H9 (cell line): ENCODE results near the gene PRPSAP2. TPM values are rescaled to one million over a fixed set of nuclear protein-coding genes. Genes with fewer than 3 reads are reported as not detected.
"Not testable (repeated sequence)": the region's sequence is repeated elsewhere in the genome, so short reads cannot be mapped to it uniquely, and the experiment has no call there.

Source experiments
- DNase-seq: peaks from one replicate; pipeline ENCODE4 v3.0.0-alpha.2; 2017
- H2AFZ ChIP-seq: one replicate; pipeline ENCODE4 v1.6.1; 2013; ENCODE audit warnings: mild to moderate bottlenecking, low read length, control low read depth, moderate library complexity
- H2AK5ac ChIP-seq: 2 replicates; pipeline ENCODE4 v1.6.1; 2013; ENCODE audit warnings: low read length, control low read depth, mixed read lengths; ENCODE audit not compliant: insufficient read length
- H2BK120ac ChIP-seq: one replicate; pipeline ENCODE4 v1.6.1; 2013; ENCODE audit warnings: low read depth, mild to moderate bottlenecking, low read length, control low read depth, inconsistent platforms; ENCODE audit not compliant: poor library complexity, severe bottlenecking
- H2BK12ac ChIP-seq: 2 replicates; pipeline ENCODE4 v1.6.1; 2013; ENCODE audit warnings: low read length, control low read depth, mixed read lengths, low read depth; ENCODE audit not compliant: insufficient read length
- H2BK15ac ChIP-seq: 2 replicates; pipeline ENCODE4 v1.6.1; 2013; ENCODE audit warnings: low read depth, low read length, control low read depth
- H2BK20ac ChIP-seq: one replicate; pipeline ENCODE4 v1.6.1; 2013; ENCODE audit warnings: low read depth, mild to moderate bottlenecking, low read length, control low read depth, inconsistent platforms; ENCODE audit not compliant: poor library complexity, severe bottlenecking
- H2BK5ac ChIP-seq: 2 replicates; pipeline ENCODE4 v1.6.1; 2013; ENCODE audit warnings: low read length, control low read depth, mixed read lengths; ENCODE audit not compliant: insufficient read length
- H3K14ac ChIP-seq: 2 replicates; pipeline ENCODE4 v1.6.1; 2013; ENCODE audit warnings: low read length, control low read depth; ENCODE audit not compliant: insufficient read depth
- H3K18ac ChIP-seq: 2 replicates; pipeline ENCODE4 v1.6.1; 2013; ENCODE audit warnings: low read depth, mild to moderate bottlenecking, mixed read lengths, low read length, control low read depth; ENCODE audit not compliant: insufficient read length
- H3K23ac ChIP-seq: 2 replicates; pipeline ENCODE4 v1.6.1; 2013; ENCODE audit warnings: low read length, control low read depth, mixed read lengths, low read depth; ENCODE audit not compliant: insufficient read length
- H3K23me2 ChIP-seq: 2 replicates; pipeline ENCODE4 v1.6.1; 2013; ENCODE audit warnings: low read depth, mild to moderate bottlenecking, mixed read lengths, low read length, control low read depth; ENCODE audit not compliant: insufficient read length, poor library complexity, severe bottlenecking
- H3K27ac ChIP-seq: 2 replicates; pipeline ENCODE4 v1.5.1; 2013; ENCODE audit warnings: low read length, control low read depth, mixed read lengths, low read depth; ENCODE audit not compliant: insufficient read length
- H3K27me3 ChIP-seq: 2 replicates; pipeline ENCODE4 v1.6.1; 2013; ENCODE audit warnings: low read length, control low read depth, inconsistent platforms; ENCODE audit not compliant: insufficient read depth
- H3K4ac ChIP-seq: 2 replicates; pipeline ENCODE4 v1.6.1; 2013; ENCODE audit warnings: low read depth, mild to moderate bottlenecking, control low read depth, inconsistent platforms, low read length, moderate library complexity
- H3K4me1 ChIP-seq: 2 replicates; pipeline ENCODE4 v1.6.1; 2013; ENCODE audit warnings: low read length, control low read depth, inconsistent platforms; ENCODE audit not compliant: insufficient read depth
- H3K4me2 ChIP-seq: 2 replicates; pipeline ENCODE4 v1.6.1; 2013; ENCODE audit warnings: low read length, control low read depth, mixed read lengths; ENCODE audit not compliant: insufficient read length, insufficient read depth
- H3K56ac ChIP-seq: 2 replicates; pipeline ENCODE4 v1.6.1; 2013; ENCODE audit warnings: low read depth, mild to moderate bottlenecking, mixed read lengths, low read length, control low read depth; ENCODE audit not compliant: insufficient read length
- H3K79me1 ChIP-seq: 2 replicates; pipeline ENCODE4 v1.6.1; 2013; ENCODE audit warnings: low read depth, mild to moderate bottlenecking, moderate library complexity, low read length, control low read depth, inconsistent platforms; ENCODE audit not compliant: insufficient read depth, poor library complexity, severe bottlenecking
- H3K79me2 ChIP-seq: 2 replicates; pipeline ENCODE4 v1.6.1; 2013; ENCODE audit warnings: low read length, control low read depth, inconsistent platforms; ENCODE audit not compliant: insufficient read depth
- H3K9ac ChIP-seq: 2 replicates; pipeline ENCODE4 v1.6.1; 2013; ENCODE audit warnings: low read length, control low read depth, mixed read lengths; ENCODE audit not compliant: insufficient read length; ENCODE audit errors: extremely low read depth
- H3K9me3 ChIP-seq: one replicate; pipeline ENCODE4 v1.6.1; 2013; ENCODE audit warnings: low read depth, low read length, inconsistent platforms; ENCODE audit not compliant: control insufficient read depth
- H3T11ph ChIP-seq: one replicate; pipeline ENCODE4 v1.6.1; 2013; ENCODE audit warnings: mild to moderate bottlenecking, low read length, control low read depth, inconsistent platforms
- H4K20me1 ChIP-seq: one replicate; pipeline ENCODE4 v1.6.1; 2013; ENCODE audit not compliant: control insufficient read depth, insufficient read length, insufficient read depth
- H4K5ac ChIP-seq: 2 replicates; pipeline ENCODE4 v1.6.1; 2013; ENCODE audit warnings: low read depth, mild to moderate bottlenecking, mixed read lengths, low read length, control low read depth; ENCODE audit not compliant: insufficient read length
- H4K8ac ChIP-seq: replicated peaks from 2 replicates; pipeline ENCODE4 v1.6.1; 2013; ENCODE audit warnings: low read length, control low read depth, mixed read lengths, low read depth; ENCODE audit not compliant: insufficient read length
- H4K91ac ChIP-seq: 2 replicates; pipeline ENCODE4 v1.6.1; 2013; ENCODE audit warnings: low read depth, mild to moderate bottlenecking, moderate library complexity, mixed read lengths, low read length, control low read depth; ENCODE audit not compliant: insufficient read length
- H3K27ac Mint-ChIP-seq, 3 experiments: 2 replicates in 2 of 3; 3 replicates in 1 of 3; pipeline ENCODE4 v1.8.0; 2020 to 2021; ENCODE audit warnings: mixed read lengths in 3 of 3, mild to moderate bottlenecking in 1 of 3, moderate library complexity in 1 of 3
- H3K27me3 Mint-ChIP-seq: 2 replicates; pipeline ENCODE4 v1.8.0; 2021; ENCODE audit warnings: low read depth, mild to moderate bottlenecking, moderate library complexity, mixed read lengths
- H3K36me3 Mint-ChIP-seq, 3 experiments: 2 replicates in 2 of 3; 3 replicates in 1 of 3; pipeline ENCODE4 v1.8.0; 2020 to 2021; ENCODE audit warnings: low read depth in 3 of 3, mixed read lengths in 3 of 3; ENCODE audit not compliant: insufficient read depth in 1 of 3
- H3K4me1 Mint-ChIP-seq, 2 experiments: 2 replicates each; pipeline ENCODE4 v1.8.0; 2020; ENCODE audit warnings: mixed read lengths in 2 of 2
- H3K4me3 Mint-ChIP-seq, 2 experiments: 2 replicates in 1 of 2; 3 replicates in 1 of 2; pipeline ENCODE4 v1.8.0; 2020 to 2021; ENCODE audit warnings: mild to moderate bottlenecking in 2 of 2, mixed read lengths in 2 of 2, moderate library complexity in 1 of 2
- H3K9me3 Mint-ChIP-seq, 2 experiments: 2 replicates in 1 of 2; 3 replicates in 1 of 2; pipeline ENCODE4 v1.8.0; 2020; ENCODE audit warnings: mild to moderate bottlenecking in 2 of 2, mixed read lengths in 2 of 2, moderate library complexity in 1 of 2
- WGBS: extraction: QIAGEN DNeasy Blood & Tissue Kit; methylation state at CpG from one replicate; pipeline ENCODE4 v1.1.7; 2013; ENCODE audit warnings: missing lambda C conversion rate, low lambda C conversion rate, mixed read lengths; ENCODE audit not compliant: insufficient read length; ENCODE audit errors: extremely low coverage; 5-methylcytosine and 5-hydroxymethylcytosine counted together
- total RNA-seq: library from RNA; stranded (reverse); gene quantifications from 2 replicates; pipeline ENCODE4 v1.2.1, GENCODE V29; 2021
- TF ChIP-seq, protein P1 (sequence below): fragments of 200-600 bp; sonication (generic); conservative IDR thresholded peaks from 3 replicates; pipeline ENCODE4 v1.8.0; 2021; ENCODE audit warnings: antibody characterized with exemption, mild to moderate bottlenecking

PRPSAP2 gene
- total RNA-seq, 1 experiment from 2014 or later, result 58.0 TPM

DNA sequence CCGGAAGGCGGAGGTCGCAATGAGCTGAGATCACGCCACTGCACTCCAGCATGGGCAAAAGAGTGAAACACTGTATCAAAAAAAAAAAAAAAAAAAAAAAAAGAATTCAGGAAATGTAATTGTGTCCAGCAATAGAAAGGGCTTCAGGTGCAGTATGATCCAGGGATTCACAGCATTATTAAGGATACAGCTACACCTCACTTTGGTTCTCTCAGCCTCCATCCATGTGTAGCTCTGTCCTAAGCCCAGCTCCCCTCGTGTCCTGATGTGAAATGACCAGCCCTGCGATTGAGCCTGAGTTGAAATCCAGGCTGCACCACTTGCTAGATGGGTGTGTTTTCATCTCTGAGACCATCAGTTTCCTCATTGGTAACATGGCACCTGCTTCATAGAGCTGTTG is 97.1 kb downstream of the PRPSAP2 start:
- H3K4me1 Mint-ChIP-seq, result peaks cover 5 to 8% of the 10 kb centered on the region in 2 experiments; a peak in 2 of 4 replicates
- H2BK20ac ChIP-seq, result no peak overlapping the region
- no CpG with 5 or more reads among the region's 6 CpGs for WGBS
- no peaks in the 10 kb centered on the region for H3K36me3 Mint-ChIP-seq
- no peak overlapping the region for H2BK12ac ChIP-seq
- no peak overlapping the region for H3K4me2 ChIP-seq
- no peaks in the 10 kb centered on the region for H3K23me2 ChIP-seq
- H3K23ac ChIP-seq, result no peak overlapping the region
- H4K8ac ChIP-seq, result no peak overlapping the region
- H2AFZ ChIP-seq, result no peak overlapping the region
- no peaks in the 10 kb centered on the region for H3K79me2 ChIP-seq
- H4K5ac ChIP-seq, result no peak overlapping the region
- H3K18ac ChIP-seq, result no peak overlapping the region
- no peaks in the 10 kb centered on the region for H3K9me3 Mint-ChIP-seq
- no peaks in the 10 kb centered on the region for H3K9me3 ChIP-seq
- H2BK15ac ChIP-seq, result no peak overlapping the region
- H2BK5ac ChIP-seq, result no peak overlapping the region
- H2BK120ac ChIP-seq, result no peak overlapping the region
- no peak overlapping the region for H3K27ac Mint-ChIP-seq
- H3K56ac ChIP-seq, result no peak overlapping the region
- no peaks in the 10 kb centered on the region for H3K4me1 ChIP-seq
- no peaks in the 10 kb centered on the region for H4K20me1 ChIP-seq
- H3T11ph ChIP-seq, result no peak overlapping the region
- H3K14ac ChIP-seq, result no peak overlapping the region
- TF ChIP-seq, protein P1, sequence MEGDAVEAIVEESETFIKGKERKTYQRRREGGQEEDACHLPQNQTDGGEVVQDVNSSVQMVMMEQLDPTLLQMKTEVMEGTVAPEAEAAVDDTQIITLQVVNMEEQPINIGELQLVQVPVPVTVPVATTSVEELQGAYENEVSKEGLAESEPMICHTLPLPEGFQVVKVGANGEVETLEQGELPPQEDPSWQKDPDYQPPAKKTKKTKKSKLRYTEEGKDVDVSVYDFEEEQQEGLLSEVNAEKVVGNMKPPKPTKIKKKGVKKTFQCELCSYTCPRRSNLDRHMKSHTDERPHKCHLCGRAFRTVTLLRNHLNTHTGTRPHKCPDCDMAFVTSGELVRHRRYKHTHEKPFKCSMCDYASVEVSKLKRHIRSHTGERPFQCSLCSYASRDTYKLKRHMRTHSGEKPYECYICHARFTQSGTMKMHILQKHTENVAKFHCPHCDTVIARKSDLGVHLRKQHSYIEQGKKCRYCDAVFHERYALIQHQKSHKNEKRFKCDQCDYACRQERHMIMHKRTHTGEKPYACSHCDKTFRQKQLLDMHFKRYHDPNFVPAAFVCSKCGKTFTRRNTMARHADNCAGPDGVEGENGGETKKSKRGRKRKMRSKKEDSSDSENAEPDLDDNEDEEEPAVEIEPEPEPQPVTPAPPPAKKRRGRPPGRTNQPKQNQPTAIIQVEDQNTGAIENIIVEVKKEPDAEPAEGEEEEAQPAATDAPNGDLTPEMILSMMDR, result no peak
- H3K27me3 ChIP-seq, result no peaks in the 10 kb centered on the region
- no peak overlapping the region for H3K4me3 Mint-ChIP-seq
- H3K27ac ChIP-seq, result no peak overlapping the region
- H2AK5ac ChIP-seq, result no peak overlapping the region
- no peak overlapping the region for H3K4ac ChIP-seq
- no peak overlapping the region for H4K91ac ChIP-seq
- no peak for DNase-seq
- no peaks in the 10 kb centered on the region; the same call in 1 of the 2 replicates for H3K27me3 Mint-ChIP-seq
- H3K9ac ChIP-seq, result no peak overlapping the region
- H3K79me1 ChIP-seq, result no peaks in the 10 kb centered on the region

DNA sequence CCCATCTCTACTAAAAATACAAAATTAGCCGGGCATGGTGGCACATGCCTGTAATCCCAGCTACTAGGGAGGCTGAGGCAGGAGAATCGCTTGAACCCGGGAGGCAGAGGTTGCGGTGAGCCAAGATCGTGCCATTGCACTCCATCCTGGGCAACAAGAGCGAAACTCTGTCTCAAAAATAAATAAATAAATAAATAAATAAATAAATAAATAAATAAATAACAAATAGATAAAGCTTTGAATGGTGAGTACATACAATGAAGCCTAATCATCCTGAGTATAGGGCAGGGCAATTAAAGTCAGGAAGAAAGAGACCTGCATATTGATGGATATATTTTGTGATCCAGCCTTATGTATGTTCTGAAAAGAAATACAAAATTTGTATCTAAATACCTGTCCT is 98.1 kb downstream of the PRPSAP2 start:
- H3T11ph ChIP-seq, H2BK5ac ChIP-seq, H2BK12ac ChIP-seq, H3K4me2 ChIP-seq, H3K79me1 ChIP-seq, H3K9ac ChIP-seq, H3K23me2 ChIP-seq, H3K27me3 ChIP-seq, H2BK15ac ChIP-seq, H3K9me3 Mint-ChIP-seq, H4K5ac ChIP-seq, H2AFZ ChIP-seq, H3K4ac ChIP-seq, H3K9me3 ChIP-seq, H4K20me1 ChIP-seq, H3K27me3 Mint-ChIP-seq, H3K79me2 ChIP-seq, H3K14ac ChIP-seq, H3K27ac ChIP-seq, H2AK5ac ChIP-seq, H2BK120ac ChIP-seq, H3K4me3 Mint-ChIP-seq, H3K4me1 ChIP-seq, H3K27ac Mint-ChIP-seq, H3K23ac ChIP-seq, H2BK20ac ChIP-seq, H3K4me1 Mint-ChIP-seq, H3K18ac ChIP-seq, H4K8ac ChIP-seq, H3K56ac ChIP-seq, H3K36me3 Mint-ChIP-seq, DNase-seq, H4K91ac ChIP-seq: not testable (repeated sequence)
- no CpG with 5 or more reads among the region's 6 CpGs for WGBS
